Panc1 (cell line): ENCODE data around the gene RPL36. TPM values are rescaled to one million over a fixed set of nuclear protein-coding genes. Genes with fewer than 3 reads are reported as not detected.

Source experiments
- ATAC-seq: fragments of 200-7000 bp; cut with Tn5 transposase; 2 replicates; pipeline ENCODE4 v1.9.1; 2020; ENCODE audit warnings: mild to moderate bottlenecking, moderate library complexity
- BruUV-seq: library from RNA; stranded (reverse); fragments of 400-500 nt; replicated peaks from 2 replicates; lab custom pipeline; 2021; lab: Mats Ljungman, UMichigan
- CTCF ChIA-PET: fragments of 300-600 bp; sonication (Branson Sonifier 250); formaldehyde crosslinking; loops from one replicate; lab custom pipeline; 2022; ENCODE audit warnings: antibody characterized with exemption; lab: Charles Lee
- POLR2A ChIA-PET: fragments of 300-600 bp; sonication (Branson Sonifier 250); formaldehyde crosslinking; loops from one replicate; lab custom pipeline; 2022; ENCODE audit warnings: antibody characterized with exemption; lab: Charles Lee
- DNase-seq: peaks from one replicate; pipeline ENCODE4 v3.0.0-alpha.2; 2010; ENCODE audit warnings: low read depth, low spot score
- H3K27ac ChIP-seq: 2 replicates; pipeline ENCODE4 v1.5.1; 2011; ENCODE audit warnings: mild to moderate bottlenecking, low read length, inconsistent platforms
- H3K27me3 ChIP-seq: fragments of 200-500 bp; sonication (Bioruptor generic); 2 replicates; pipeline ENCODE4 v1.6.0; 2014; ENCODE audit warnings: low read length, inconsistent platforms; ENCODE audit not compliant: control insufficient read depth, insufficient read depth
- H3K36me3 ChIP-seq: fragments of 200-500 bp; sonication (Bioruptor generic); 2 replicates; pipeline ENCODE4 v1.5.1; 2014; ENCODE audit warnings: inconsistent platforms, mild to moderate bottlenecking, low read length, moderate library complexity; ENCODE audit not compliant: control insufficient read depth, insufficient read depth
- H3K4me1 ChIP-seq: 2 replicates; pipeline ENCODE4 v1.5.1; 2011; ENCODE audit warnings: inconsistent platforms, mild to moderate bottlenecking, low read length, moderate library complexity; ENCODE audit not compliant: control insufficient read depth, insufficient read depth
- H3K4me3 ChIP-seq, 2 experiments: 2 replicates each; pipeline ENCODE4 v1.5.1; 2011 to 2012; ENCODE audit warnings: low read depth in 2 of 2, low read length in 2 of 2, mild to moderate bottlenecking in 2 of 2, inconsistent platforms in 1 of 2, moderate library complexity in 1 of 2
- H3K9me3 ChIP-seq: fragments of 200-500 bp; sonication (Bioruptor generic); 2 replicates; pipeline ENCODE4 v1.5.1; 2014; ENCODE audit warnings: low read depth, mild to moderate bottlenecking, inconsistent platforms, low read length, moderate library complexity; ENCODE audit not compliant: control insufficient read depth, insufficient read depth
- POLR2AphosphoS5 ChIP-seq: IDR thresholded peaks from 2 replicates; pipeline ENCODE4 v1.6.1; 2012; ENCODE audit warnings: mild to moderate bottlenecking, low read depth, low read length, moderate library complexity
- SIN3A ChIP-seq: IDR thresholded peaks from 2 replicates; pipeline ENCODE4 v1.6.1; 2012; ENCODE audit warnings: low read depth, mild to moderate bottlenecking, low read length, moderate library complexity, borderline replicate concordance; ENCODE audit not compliant: insufficient read depth
- TCF7L2 ChIP-seq: IDR thresholded peaks from 2 replicates; pipeline ENCODE4 v1.6.1; 2011; ENCODE audit warnings: mild to moderate bottlenecking, low read depth, low read length, inconsistent platforms
- in situ Hi-C: cut with HindIII; loops from 2 replicates; pipeline ENCODE4 v1.10.0; 2016; ENCODE audit warnings: low sequenced_read_pairs, low pct_unique_long_range_greater_than_20kb
- intact Hi-C: fragments of 100-400 bp; cut with micrococcal nuclease; formaldehyde crosslinking; loops from one replicate; pipeline ENCODE4 v1.10.0; 2022; ENCODE audit not compliant: unreplicated experiment
- total RNA-seq: library from RNA; stranded (reverse); gene quantifications from one replicate; pipeline ENCODE4 v1.2.1, GENCODE V29; 2021; ENCODE audit not compliant: unreplicated experiment
- TF ChIP-seq, protein P1 (sequence below), 2 experiments: IDR thresholded peaks; 2 replicates each; pipeline ENCODE4 v1.6.1; 2011 to 2012; ENCODE audit warnings: low read depth in 2 of 2, control low read depth in 1 of 2, low read length in 1 of 2, mild to moderate bottlenecking in 1 of 2, moderate library complexity in 1 of 2; ENCODE audit not compliant: insufficient read depth in 1 of 2
- TF ChIP-seq, protein P2 (sequence below): fragments of 450-650 bp; IDR thresholded peaks from 2 replicates; pipeline ENCODE4 v1.5.1; 2017; ENCODE audit warnings: mild to moderate bottlenecking

RPL36 gene
- total RNA-seq, 1 experiment from 2014 or later = 465 TPM

DNA sequence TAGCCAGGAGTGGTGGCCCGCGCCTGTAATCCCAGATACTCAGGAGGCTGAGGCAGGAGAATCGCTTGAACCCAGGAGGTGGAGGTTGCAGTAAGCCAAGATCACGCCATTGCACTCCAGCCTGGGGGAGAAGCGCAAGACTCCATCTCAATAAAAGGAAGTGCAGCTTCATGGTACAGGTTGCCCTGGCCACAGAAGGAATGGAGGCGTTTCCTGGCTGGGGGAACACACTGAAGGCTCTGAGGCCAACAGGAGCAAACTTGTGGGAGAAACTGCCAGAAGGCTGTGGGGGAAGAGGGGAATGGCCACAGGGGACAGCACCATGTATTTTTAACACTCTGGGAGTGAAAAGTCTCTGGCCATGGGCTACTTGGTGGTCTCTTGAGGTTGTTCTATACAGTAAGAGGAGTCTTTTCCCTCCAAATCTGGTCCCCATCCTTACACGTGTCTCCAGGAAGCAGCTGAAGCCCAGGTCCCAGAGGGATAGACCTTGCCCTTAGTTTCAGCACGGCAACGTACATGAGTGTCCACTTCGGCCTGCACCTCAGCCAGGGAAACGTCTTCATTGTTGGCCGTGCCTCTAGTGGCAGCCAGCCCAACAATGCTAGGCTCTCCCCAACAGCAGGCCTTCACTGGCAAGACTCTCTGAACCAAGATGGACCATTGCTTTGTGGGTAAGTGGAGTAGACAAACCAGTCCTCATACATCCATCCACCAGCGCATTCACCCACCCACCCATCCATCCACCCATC, 17.2 kb upstream of the RPL36 start:
- ATAC-seq (no peak), DNase-seq (no peak)
- BruUV-seq = no TSS peak
- POLR2A ChIA-PET = interaction anchor here (0.7 kb wide), 1 partner anchor 79 kb away, joined by 3 read pairs; no protein-coding TSS in a partner anchor
- H3K36me3 ChIP-seq = no peaks in the 10 kb centered on the region; the same call in 1 of the 2 replicates
- no peak overlapping the region for H3K4me3 ChIP-seq
- H3K9me3 ChIP-seq = no peaks in the 10 kb centered on the region
- TF ChIP-seq SIN3A (no peak), TCF7L2 (no peak), POLR2AphosphoS5 (no peak)
- TF ChIP-seq, protein P1, sequence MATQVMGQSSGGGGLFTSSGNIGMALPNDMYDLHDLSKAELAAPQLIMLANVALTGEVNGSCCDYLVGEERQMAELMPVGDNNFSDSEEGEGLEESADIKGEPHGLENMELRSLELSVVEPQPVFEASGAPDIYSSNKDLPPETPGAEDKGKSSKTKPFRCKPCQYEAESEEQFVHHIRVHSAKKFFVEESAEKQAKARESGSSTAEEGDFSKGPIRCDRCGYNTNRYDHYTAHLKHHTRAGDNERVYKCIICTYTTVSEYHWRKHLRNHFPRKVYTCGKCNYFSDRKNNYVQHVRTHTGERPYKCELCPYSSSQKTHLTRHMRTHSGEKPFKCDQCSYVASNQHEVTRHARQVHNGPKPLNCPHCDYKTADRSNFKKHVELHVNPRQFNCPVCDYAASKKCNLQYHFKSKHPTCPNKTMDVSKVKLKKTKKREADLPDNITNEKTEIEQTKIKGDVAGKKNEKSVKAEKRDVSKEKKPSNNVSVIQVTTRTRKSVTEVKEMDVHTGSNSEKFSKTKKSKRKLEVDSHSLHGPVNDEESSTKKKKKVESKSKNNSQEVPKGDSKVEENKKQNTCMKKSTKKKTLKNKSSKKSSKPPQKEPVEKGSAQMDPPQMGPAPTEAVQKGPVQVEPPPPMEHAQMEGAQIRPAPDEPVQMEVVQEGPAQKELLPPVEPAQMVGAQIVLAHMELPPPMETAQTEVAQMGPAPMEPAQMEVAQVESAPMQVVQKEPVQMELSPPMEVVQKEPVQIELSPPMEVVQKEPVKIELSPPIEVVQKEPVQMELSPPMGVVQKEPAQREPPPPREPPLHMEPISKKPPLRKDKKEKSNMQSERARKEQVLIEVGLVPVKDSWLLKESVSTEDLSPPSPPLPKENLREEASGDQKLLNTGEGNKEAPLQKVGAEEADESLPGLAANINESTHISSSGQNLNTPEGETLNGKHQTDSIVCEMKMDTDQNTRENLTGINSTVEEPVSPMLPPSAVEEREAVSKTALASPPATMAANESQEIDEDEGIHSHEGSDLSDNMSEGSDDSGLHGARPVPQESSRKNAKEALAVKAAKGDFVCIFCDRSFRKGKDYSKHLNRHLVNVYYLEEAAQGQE (IDR thresholded peaks at IDR 0.05; ENCODE audit: insufficient read depth in 1 of 2, low read depth in 2 of 2, low read length in 1 of 2) = no peak
- TF ChIP-seq, protein P2, sequence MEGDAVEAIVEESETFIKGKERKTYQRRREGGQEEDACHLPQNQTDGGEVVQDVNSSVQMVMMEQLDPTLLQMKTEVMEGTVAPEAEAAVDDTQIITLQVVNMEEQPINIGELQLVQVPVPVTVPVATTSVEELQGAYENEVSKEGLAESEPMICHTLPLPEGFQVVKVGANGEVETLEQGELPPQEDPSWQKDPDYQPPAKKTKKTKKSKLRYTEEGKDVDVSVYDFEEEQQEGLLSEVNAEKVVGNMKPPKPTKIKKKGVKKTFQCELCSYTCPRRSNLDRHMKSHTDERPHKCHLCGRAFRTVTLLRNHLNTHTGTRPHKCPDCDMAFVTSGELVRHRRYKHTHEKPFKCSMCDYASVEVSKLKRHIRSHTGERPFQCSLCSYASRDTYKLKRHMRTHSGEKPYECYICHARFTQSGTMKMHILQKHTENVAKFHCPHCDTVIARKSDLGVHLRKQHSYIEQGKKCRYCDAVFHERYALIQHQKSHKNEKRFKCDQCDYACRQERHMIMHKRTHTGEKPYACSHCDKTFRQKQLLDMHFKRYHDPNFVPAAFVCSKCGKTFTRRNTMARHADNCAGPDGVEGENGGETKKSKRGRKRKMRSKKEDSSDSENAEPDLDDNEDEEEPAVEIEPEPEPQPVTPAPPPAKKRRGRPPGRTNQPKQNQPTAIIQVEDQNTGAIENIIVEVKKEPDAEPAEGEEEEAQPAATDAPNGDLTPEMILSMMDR = no peak
- no peaks in the 10 kb centered on the region for H3K27me3 ChIP-seq
- H3K27ac ChIP-seq = no peak overlapping the region
- in situ Hi-C loops = no loop called here
- no peaks in the 10 kb centered on the region for H3K4me1 ChIP-seq
- intact Hi-C loops = no loop called here
- CTCF ChIA-PET = no interaction called here

DNA sequence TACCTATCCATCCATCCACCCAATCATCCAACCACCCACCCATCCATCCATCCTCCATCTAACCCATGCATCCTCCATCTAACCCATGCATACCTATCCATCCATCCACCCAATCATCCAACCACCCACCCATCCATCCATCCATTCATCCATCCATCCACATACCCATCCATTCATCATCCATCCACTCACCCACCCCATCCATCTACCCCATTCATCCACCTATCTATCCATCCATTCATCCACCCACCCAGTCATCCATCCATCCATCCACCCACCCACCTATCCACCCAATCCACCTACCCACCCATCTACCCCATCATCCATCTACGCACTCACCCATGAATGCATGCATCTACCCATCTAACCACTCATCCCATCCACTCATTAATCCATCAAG, 16.3 kb upstream of the RPL36 start:
- POLR2A ChIA-PET = no interaction called here
- TF ChIP-seq SIN3A (no peak), TCF7L2 (no peak), POLR2AphosphoS5 (no peak)
- TF ChIP-seq, protein P2 = no peak
- TF ChIP-seq, protein P1 (IDR thresholded peaks at IDR 0.05; ENCODE audit: insufficient read depth in 1 of 2, low read depth in 2 of 2, low read length in 1 of 2) = no peak
- H3K9me3 ChIP-seq = no peaks in the 10 kb centered on the region
- no peaks in the 10 kb centered on the region for H3K27me3 ChIP-seq
- CTCF ChIA-PET = no interaction called here
- no peak overlapping the region for H3K4me3 ChIP-seq
- H3K27ac ChIP-seq = no peak overlapping the region
- in situ Hi-C loops = no loop called here
- intact Hi-C loops = no loop called here
- DNase-seq (no peak), ATAC-seq (no peak)
- H3K36me3 ChIP-seq = no peaks in the 10 kb centered on the region
- no peaks in the 10 kb centered on the region for H3K4me1 ChIP-seq
- no TSS peak for BruUV-seq
